Measurements from ENCODE around the gene CCN2. TPM values are rescaled to one million over a fixed set of nuclear protein-coding genes. Genes with fewer than 3 reads are reported as not detected.

CCN2 gene
- total and polyA plus RNA-seq, 5 donors from 2014 or later: not detected

DNA sequence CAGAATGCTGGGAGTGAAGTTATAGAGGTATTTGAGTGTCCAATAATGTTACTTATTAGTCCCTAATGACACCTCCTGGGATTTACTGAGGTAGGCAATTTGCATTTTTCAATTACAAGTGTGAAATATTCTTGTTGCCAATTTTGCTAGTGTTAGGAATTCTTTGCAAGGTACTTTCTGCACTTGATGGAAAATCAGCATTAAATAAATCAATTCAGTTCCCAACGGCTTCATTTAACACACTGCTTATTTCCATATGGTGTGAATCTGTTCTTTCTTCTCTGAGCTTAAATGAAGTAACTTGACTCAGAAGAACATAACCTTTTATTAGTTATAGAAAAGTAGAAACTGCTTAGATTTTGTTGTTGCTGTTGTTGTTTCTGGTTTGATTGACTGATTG, 21.2 kb downstream of the CCN2 start:
- ATAC-seq (ENCODE audit: low read depth in 2 of 2): no peak
- no peak for DNase-seq
- no peak overlapping the region for H3K27ac ChIP-seq (ENCODE audit: insufficient read depth, low read length, poor library complexity, severe bottlenecking)
- H3K4me3 ChIP-seq (ENCODE audit: low read depth, low read length): no peak overlapping the region
- H3K27ac Mint-ChIP-seq: no peak overlapping the region
- H3K4me3 Mint-ChIP-seq: no peak overlapping the region
- H3K36me3 ChIP-seq (ENCODE audit: control insufficient read depth, insufficient read depth, low read length): no peaks in the 10 kb centered on the region
- no peaks in the 10 kb centered on the region for H3K36me3 Mint-ChIP-seq
- H3K4me1 ChIP-seq (ENCODE audit: control insufficient read depth, insufficient read depth, low read length, poor library complexity, severe bottlenecking): no peaks in the 10 kb centered on the region
- peaks cover 0 to 3% (median 2%) of the 10 kb centered on the region in 7 donors for H3K9me3 Mint-ChIP-seq
- H3K27me3 Mint-ChIP-seq: peaks cover 10% of the 10 kb centered on the region
- H3K4me1 Mint-ChIP-seq: no peaks in the 10 kb centered on the region
- no peaks in the 10 kb centered on the region for H3K27me3 ChIP-seq (ENCODE audit: control insufficient read depth, insufficient read depth, low read length)
- no peaks in the 10 kb centered on the region for H3K9me3 ChIP-seq (ENCODE audit: control insufficient read depth in 2 of 2, low read length in 2 of 2)

DNA sequence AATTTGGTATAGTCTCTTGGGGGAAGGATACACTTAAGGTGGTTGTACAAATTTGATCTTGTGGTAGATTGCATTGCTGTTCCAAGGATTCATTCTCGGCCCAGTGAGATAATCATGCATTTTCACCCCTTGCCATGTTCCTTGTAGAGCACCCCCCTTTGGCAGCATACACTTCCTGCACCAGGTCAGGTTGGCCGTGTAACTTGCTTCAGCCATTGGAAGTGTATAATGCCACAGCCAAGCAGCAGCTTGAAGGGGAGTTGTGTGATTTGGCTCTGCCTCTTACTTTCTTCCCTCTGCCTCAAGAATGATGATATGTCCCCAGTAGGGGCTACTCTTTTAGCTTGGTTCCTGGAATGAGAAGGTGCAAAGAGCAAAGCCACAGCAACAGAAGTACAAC, 21.9 kb downstream of the CCN2 start:
- Histone ChIP-seq H3K4me1 (ENCODE audit: control insufficient read depth, insufficient read depth, low read length, poor library complexity, severe bottlenecking) (no peaks in the 10 kb centered on the region), H3K27ac (ENCODE audit: insufficient read depth, low read length, poor library complexity, severe bottlenecking) (no peak overlapping the region), H3K4me3 (ENCODE audit: low read depth, low read length) (no peak overlapping the region), H3K36me3 (ENCODE audit: control insufficient read depth, insufficient read depth, low read length) (no peaks in the 10 kb centered on the region), H3K9me3 (ENCODE audit: control insufficient read depth in 2 of 2, low read length in 2 of 2) (no peaks in the 10 kb centered on the region), H3K27me3 (ENCODE audit: control insufficient read depth, insufficient read depth, low read length) (no peaks in the 10 kb centered on the region)
- Mint-ChIP-seq H3K36me3 (no peaks in the 10 kb centered on the region), H3K9me3 (peaks cover 0 to 6% (median 2%) of the 10 kb centered on the region in 7 donors), H3K27ac (no peak overlapping the region), H3K27me3 (peaks cover 11% of the 10 kb centered on the region), H3K4me3 (no peak overlapping the region), H3K4me1 (no peaks in the 10 kb centered on the region)
- DNase-seq: no peak
- ATAC-seq (ENCODE audit: low read depth in 2 of 2): no peak

DNA sequence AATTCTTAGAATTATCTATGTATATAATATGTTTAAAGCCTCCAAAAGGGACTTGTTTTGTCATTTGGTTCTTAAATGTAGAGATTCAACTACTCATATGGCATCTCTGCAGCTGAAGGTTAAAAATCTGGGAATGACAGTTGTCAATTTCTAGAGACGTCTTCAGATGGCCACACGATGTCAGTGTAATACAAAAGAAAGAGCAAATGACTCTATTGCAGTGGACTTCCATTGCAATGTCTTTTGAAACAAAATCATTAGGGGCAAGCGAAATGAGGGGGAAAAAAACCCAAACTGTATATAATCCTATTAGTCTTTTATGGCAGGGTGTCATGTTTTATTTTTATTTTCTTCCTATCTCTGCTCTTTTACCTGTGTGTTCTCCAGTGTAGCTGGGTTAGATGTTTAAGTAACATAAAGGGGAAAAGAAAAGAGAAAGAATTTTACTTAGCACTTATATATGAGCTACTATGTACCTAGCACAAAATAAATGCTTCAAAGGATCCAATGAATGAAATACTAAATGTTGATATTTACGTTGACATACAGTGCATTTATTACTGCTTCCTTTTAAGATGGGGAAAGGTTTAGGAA, 26.2 kb downstream of the CCN2 start:
- Histone ChIP-seq H3K36me3 (ENCODE audit: control insufficient read depth, insufficient read depth, low read length) (no peaks in the 10 kb centered on the region), H3K4me3 (ENCODE audit: low read depth, low read length) (no peak overlapping the region), H3K9me3 (ENCODE audit: control insufficient read depth in 2 of 2, low read length in 2 of 2) (peaks cover 9 to 12% of the 10 kb centered on the region in 2 experiments), H3K27me3 (ENCODE audit: control insufficient read depth, insufficient read depth, low read length) (no peaks in the 10 kb centered on the region), H3K4me1 (ENCODE audit: control insufficient read depth, insufficient read depth, low read length, poor library complexity, severe bottlenecking) (no peaks in the 10 kb centered on the region), H3K27ac (ENCODE audit: insufficient read depth, low read length, poor library complexity, severe bottlenecking) (no peak overlapping the region)
- Mint-ChIP-seq H3K4me1 (no peaks in the 10 kb centered on the region), H3K36me3 (no peaks in the 10 kb centered on the region), H3K27ac (no peak overlapping the region), H3K27me3 (peaks cover 5% of the 10 kb centered on the region), H3K9me3 (peaks cover 0 to 11% (median 8%) of the 10 kb centered on the region in 7 donors), H3K4me3 (no peak overlapping the region)
- DNase-seq (no peak), ATAC-seq (ENCODE audit: low read depth in 2 of 2) (no peak)

DNA sequence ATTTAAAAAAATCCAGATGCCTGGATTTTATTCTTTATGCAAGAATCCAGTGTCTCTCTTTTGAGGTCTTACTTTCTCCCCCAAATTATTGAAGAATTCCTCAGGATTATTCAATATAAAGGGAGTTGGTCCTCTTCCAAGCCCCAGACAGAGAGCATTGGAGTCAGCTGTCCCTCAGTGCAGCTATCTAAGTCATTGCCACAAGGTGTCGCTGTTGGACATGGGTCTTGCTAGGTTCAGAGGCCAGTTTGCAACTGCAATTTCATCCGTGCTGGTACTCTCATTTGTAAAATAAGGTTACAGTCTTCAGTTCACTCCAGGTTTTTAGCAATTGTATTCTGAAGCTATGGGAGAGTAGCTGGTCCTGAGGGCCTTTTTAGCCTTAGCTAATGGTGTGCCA, 27.8 kb downstream of the CCN2 start:
- Histone ChIP-seq H3K4me3 (ENCODE audit: low read depth, low read length) (no peak overlapping the region), H3K27me3 (ENCODE audit: control insufficient read depth, insufficient read depth, low read length) (no peaks in the 10 kb centered on the region), H3K4me1 (ENCODE audit: control insufficient read depth, insufficient read depth, low read length, poor library complexity, severe bottlenecking) (no peaks in the 10 kb centered on the region), H3K9me3 (ENCODE audit: control insufficient read depth in 2 of 2, low read length in 2 of 2) (peaks cover 9 to 12% of the 10 kb centered on the region in 2 experiments), H3K27ac (ENCODE audit: insufficient read depth, low read length, poor library complexity, severe bottlenecking) (no peak overlapping the region), H3K36me3 (ENCODE audit: control insufficient read depth, insufficient read depth, low read length) (no peaks in the 10 kb centered on the region)
- no peaks in the 10 kb centered on the region for H3K36me3 Mint-ChIP-seq
- H3K9me3 Mint-ChIP-seq: peaks cover 0 to 11% (median 8%) of the 10 kb centered on the region in 7 donors
- H3K4me1 Mint-ChIP-seq: no peaks in the 10 kb centered on the region
- ATAC-seq (ENCODE audit: low read depth in 2 of 2) (no peak), DNase-seq (peak in 1 of 3 donors; percentile 64)
- H3K27me3 Mint-ChIP-seq: peaks cover 5% of the 10 kb centered on the region
- no peak overlapping the region for H3K4me3 Mint-ChIP-seq
- H3K27ac Mint-ChIP-seq: no peak overlapping the region

DNA sequence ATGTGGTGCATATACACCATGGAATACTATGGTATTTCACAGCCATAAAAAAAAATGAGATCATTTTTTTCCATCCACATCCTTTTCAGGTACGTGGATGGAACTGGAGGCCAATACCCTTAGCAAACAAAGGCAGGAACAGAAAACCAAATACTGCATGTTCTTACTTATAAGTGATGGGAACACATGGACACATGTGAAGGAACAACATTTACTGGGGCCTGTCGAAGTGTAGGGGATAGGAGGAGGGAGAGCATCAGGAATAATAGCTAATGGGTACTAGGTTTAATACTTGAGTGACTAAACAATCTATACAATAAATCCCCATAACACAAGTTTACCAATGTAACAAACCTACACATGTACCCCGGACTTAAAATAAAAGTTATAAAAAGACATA, 30.5 kb downstream of the CCN2 start:
- Mint-ChIP-seq H3K4me1 (no peaks in the 10 kb centered on the region), H3K36me3 (no peaks in the 10 kb centered on the region), H3K9me3 (peaks cover 1 to 13% (median 8%) of the 10 kb centered on the region in 7 donors), H3K27ac (no peak overlapping the region), H3K27me3 (peaks cover 11% of the 10 kb centered on the region), H3K4me3 (no peak overlapping the region)
- H3K27me3 ChIP-seq (ENCODE audit: control insufficient read depth, insufficient read depth, low read length): peaks cover 2% of the 10 kb centered on the region
- no peak overlapping the region for H3K4me3 ChIP-seq (ENCODE audit: low read depth, low read length)
- no peaks in the 10 kb centered on the region for H3K4me1 ChIP-seq (ENCODE audit: control insufficient read depth, insufficient read depth, low read length, poor library complexity, severe bottlenecking)
- no peak for DNase-seq
- peaks cover 9 to 12% of the 10 kb centered on the region in 2 experiments for H3K9me3 ChIP-seq (ENCODE audit: control insufficient read depth in 2 of 2, low read length in 2 of 2)
- no peak overlapping the region for H3K27ac ChIP-seq (ENCODE audit: insufficient read depth, low read length, poor library complexity, severe bottlenecking)
- ATAC-seq (ENCODE audit: low read depth in 2 of 2): no peak
- H3K36me3 ChIP-seq (ENCODE audit: control insufficient read depth, insufficient read depth, low read length): no peaks in the 10 kb centered on the region

DNA sequence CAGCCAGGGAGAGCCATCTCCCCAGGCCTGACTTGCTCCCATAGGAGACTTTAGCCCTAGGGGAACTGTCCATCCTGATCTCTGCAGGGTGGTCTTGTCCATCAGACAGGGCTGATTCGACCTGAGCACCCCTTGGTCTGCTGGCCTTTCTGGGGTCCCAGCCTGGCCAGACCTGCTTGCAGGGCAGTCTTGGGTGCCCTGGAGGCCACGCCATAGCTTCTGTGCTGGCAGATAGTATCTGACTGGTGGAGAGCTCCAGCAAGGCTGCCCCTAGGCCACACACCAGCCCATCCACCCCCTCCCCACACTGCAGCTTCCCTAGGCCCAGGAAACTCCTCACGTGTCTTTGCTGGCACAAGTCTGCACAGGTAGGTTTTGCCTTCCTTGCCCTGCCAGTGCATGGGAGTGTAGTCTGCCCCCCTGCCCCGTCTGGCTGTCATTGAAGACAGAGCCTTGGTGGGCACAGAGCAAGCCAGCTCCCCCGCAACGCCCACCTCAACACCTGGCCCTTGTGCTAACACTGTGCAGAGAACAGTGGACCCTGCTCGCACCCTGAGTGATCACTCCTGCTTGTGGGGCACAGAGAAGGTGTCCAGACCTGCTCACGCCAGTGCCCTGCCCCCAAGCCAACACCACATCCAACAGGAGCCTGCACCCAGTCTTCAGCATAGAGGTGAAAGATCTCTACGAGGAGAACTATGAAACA, 32.4 kb downstream of the CCN2 start:
- Histone ChIP-seq H3K9me3 (ENCODE audit: control insufficient read depth in 2 of 2, low read length in 2 of 2) (peaks cover 6 to 12% of the 10 kb centered on the region in 2 experiments), H3K36me3 (ENCODE audit: control insufficient read depth, insufficient read depth, low read length) (no peaks in the 10 kb centered on the region), H3K4me1 (ENCODE audit: control insufficient read depth, insufficient read depth, low read length, poor library complexity, severe bottlenecking) (no peaks in the 10 kb centered on the region), H3K27ac (ENCODE audit: insufficient read depth, low read length, poor library complexity, severe bottlenecking) (no peak overlapping the region), H3K4me3 (ENCODE audit: low read depth, low read length) (no peak overlapping the region), H3K27me3 (ENCODE audit: control insufficient read depth, insufficient read depth, low read length) (peaks cover 2% of the 10 kb centered on the region)
- peaks cover 0 to 6% (median 0%) of the 10 kb centered on the region in 4 donors for H3K4me1 Mint-ChIP-seq
- peaks cover 1 to 13% (median 5%) of the 10 kb centered on the region in 7 donors for H3K9me3 Mint-ChIP-seq
- H3K27me3 Mint-ChIP-seq: peaks cover 6% of the 10 kb centered on the region
- H3K4me3 Mint-ChIP-seq: no peak overlapping the region
- ATAC-seq (ENCODE audit: low read depth in 2 of 2): no peak
- H3K36me3 Mint-ChIP-seq: no peaks in the 10 kb centered on the region
- no peak overlapping the region for H3K27ac Mint-ChIP-seq
- DNase-seq: no peak

DNA sequence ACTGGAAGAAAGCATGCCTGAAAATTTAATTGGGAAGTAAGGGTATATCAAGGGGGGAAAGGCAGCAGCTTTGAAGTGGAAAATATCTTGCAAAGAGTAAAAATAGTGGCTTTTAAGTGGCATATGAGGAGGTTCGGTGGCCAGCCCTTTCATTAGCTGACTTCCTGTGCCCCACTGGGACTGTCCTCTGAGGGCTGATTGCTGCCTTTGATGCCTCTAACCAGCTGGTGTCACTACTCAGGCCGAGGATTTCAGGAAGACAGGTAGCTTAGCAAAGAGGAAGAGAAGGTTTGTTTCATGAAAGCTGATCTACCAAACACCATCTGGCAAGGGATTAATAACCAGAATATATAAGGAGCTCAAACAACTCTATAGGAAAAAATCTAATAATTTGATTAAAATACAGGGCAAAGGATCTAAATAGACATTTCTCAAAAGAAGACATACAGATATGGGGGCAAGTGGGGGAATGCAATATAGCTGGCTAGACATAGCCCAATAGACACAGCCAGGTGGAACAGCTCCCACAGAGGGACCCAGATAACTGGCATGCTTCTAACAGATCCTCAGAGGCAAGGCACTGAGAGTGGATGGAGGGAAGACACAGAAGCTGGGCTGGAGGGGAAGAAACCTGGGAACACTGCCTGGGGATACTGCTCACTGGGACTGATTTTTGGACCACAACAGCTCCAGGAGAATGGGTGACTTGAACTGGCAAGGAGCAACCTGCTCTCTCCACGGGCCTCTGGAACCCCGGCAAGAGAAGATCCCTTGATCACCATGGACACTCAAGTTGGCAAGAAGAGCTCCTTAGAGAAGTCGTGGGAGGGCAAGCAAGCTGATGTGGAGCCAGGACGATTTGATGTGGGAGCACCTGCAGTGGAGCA, 33.2 kb downstream of the CCN2 start:
- no peak for ATAC-seq (ENCODE audit: low read depth in 2 of 2)
- peaks cover 0 to 6% (median 0%) of the 10 kb centered on the region in 4 donors for H3K4me1 Mint-ChIP-seq
- H3K4me3 Mint-ChIP-seq: no peak overlapping the region
- H3K27me3 ChIP-seq (ENCODE audit: control insufficient read depth, insufficient read depth, low read length): peaks cover 8% of the 10 kb centered on the region
- H3K27ac ChIP-seq (ENCODE audit: insufficient read depth, low read length, poor library complexity, severe bottlenecking): no peak overlapping the region
- peaks cover 0 to 7% of the 10 kb centered on the region in 2 experiments for H3K9me3 ChIP-seq (ENCODE audit: control insufficient read depth in 2 of 2, low read length in 2 of 2)
- H3K4me3 ChIP-seq (ENCODE audit: low read depth, low read length): no peak overlapping the region
- H3K9me3 Mint-ChIP-seq: peaks cover 1 to 9% (median 3%) of the 10 kb centered on the region in 7 donors
- peaks cover 6% of the 10 kb centered on the region for H3K27me3 Mint-ChIP-seq
- H3K36me3 ChIP-seq (ENCODE audit: control insufficient read depth, insufficient read depth, low read length): no peaks in the 10 kb centered on the region
- H3K4me1 ChIP-seq (ENCODE audit: control insufficient read depth, insufficient read depth, low read length, poor library complexity, severe bottlenecking): no peaks in the 10 kb centered on the region
- H3K27ac Mint-ChIP-seq: no peak overlapping the region
- no peak for DNase-seq
- no peaks in the 10 kb centered on the region for H3K36me3 Mint-ChIP-seq
